IMR-90 (cell line): Measurements from ENCODE around the gene SSR4. TPM values are rescaled to one million over a fixed set of nuclear protein-coding genes. Genes with fewer than 3 reads are reported as not detected.

ENCODE experiments used
- ATAC-seq: fragments of 200-7000 bp; cut with Tn5 transposase; 2 replicates; pipeline ENCODE4 v1.9.1; 2020; ENCODE audit warnings: low read depth, mild to moderate bottlenecking, moderate library complexity
- BruUV-seq: library from RNA; stranded (reverse); fragments of 400-500 nt; replicated peaks from 2 replicates; lab custom pipeline; 2021; lab: Mats Ljungman, UMichigan
- CTCF ChIA-PET: fragments of 300-600 bp; formaldehyde crosslinking; extraction: SDS; loops from one replicate; lab custom pipeline; 2021; ENCODE audit warnings: antibody characterized with exemption; lab: Yijun Ruan, JAX
- POLR2A ChIA-PET: fragments of 300-600 bp; sonication (Branson Sonifier 250); formaldehyde crosslinking; loops from one replicate; lab custom pipeline; 2022; ENCODE audit warnings: antibody characterized with exemption; ENCODE audit not compliant: unreplicated experiment; lab: Charles Lee
- DNase-seq: peaks from one replicate; pipeline ENCODE4 v3.0.0; 2013
- H2AFZ ChIP-seq: replicated peaks from 2 replicates; pipeline ENCODE3; 2013; ENCODE audit warnings: low read length, mild to moderate bottlenecking; ENCODE audit not compliant: poor library complexity
- H2AK5ac ChIP-seq: 2 replicates; pipeline ENCODE4 v1.6.1; 2013; ENCODE audit warnings: low read depth, low read length, inconsistent platforms
- H2AK9ac ChIP-seq: replicated peaks from 2 replicates; pipeline ENCODE3; 2013; ENCODE audit warnings: mild to moderate bottlenecking, low read depth, low read length, moderate library complexity; ENCODE audit not compliant: poor library complexity
- H2BK120ac ChIP-seq: 2 replicates; pipeline ENCODE4 v1.6.1; 2013; ENCODE audit warnings: low read depth, low read length, inconsistent platforms
- H2BK15ac ChIP-seq: 3 replicates; pipeline ENCODE4 v1.6.1; 2013; ENCODE audit warnings: low read depth, low read length, inconsistent platforms
- H2BK20ac ChIP-seq: 2 replicates; pipeline ENCODE4 v1.6.1; 2013; ENCODE audit warnings: low read depth, mild to moderate bottlenecking, inconsistent platforms, low read length, moderate library complexity
- H2BK5ac ChIP-seq: 2 replicates; pipeline ENCODE4 v1.6.1; 2013; ENCODE audit warnings: mild to moderate bottlenecking, low read depth, low read length, inconsistent platforms; ENCODE audit not compliant: poor library complexity, severe bottlenecking
- H3K14ac ChIP-seq: replicated peaks from 2 replicates; pipeline ENCODE4 v1.6.1; 2013; ENCODE audit warnings: low read depth, low read length, inconsistent platforms
- H3K18ac ChIP-seq: 2 replicates; pipeline ENCODE4 v1.6.1; 2013; ENCODE audit warnings: low read depth, low read length, control low read depth
- H3K23ac ChIP-seq: 2 replicates; pipeline ENCODE4 v1.6.1; 2013; ENCODE audit warnings: low read depth, low read length, inconsistent platforms
- H3K27ac ChIP-seq: 2 replicates; pipeline ENCODE4 v1.5.1; 2013; ENCODE audit warnings: mild to moderate bottlenecking, control low read depth, low read length; ENCODE audit not compliant: insufficient read depth
- H3K27me3 ChIP-seq: 2 replicates; pipeline ENCODE4 v1.6.1; 2013; ENCODE audit warnings: low read length; ENCODE audit not compliant: control insufficient read depth, insufficient read depth
- H3K36me3 ChIP-seq: 2 replicates; pipeline ENCODE4 v1.6.1; 2013; ENCODE audit warnings: low read length, mixed read lengths; ENCODE audit not compliant: control insufficient read depth, insufficient read depth
- H3K4ac ChIP-seq: 2 replicates; pipeline ENCODE4 v1.6.1; 2013; ENCODE audit warnings: low read depth, low read length, inconsistent platforms
- H3K4me1 ChIP-seq: 2 replicates; pipeline ENCODE4 v1.6.1; 2013; ENCODE audit warnings: low read length, mixed read lengths; ENCODE audit not compliant: control insufficient read depth, insufficient read depth
- H3K4me2 ChIP-seq: 2 replicates; pipeline ENCODE4 v1.6.1; 2013; ENCODE audit warnings: low read depth, mild to moderate bottlenecking, control low read depth, low read length, moderate library complexity
- H3K4me3 ChIP-seq: 2 replicates; pipeline ENCODE4 v1.5.1; 2013; ENCODE audit warnings: low read depth, mild to moderate bottlenecking, control low read depth, low read length, moderate library complexity; ENCODE audit not compliant: insufficient read depth
- H3K56ac ChIP-seq: 2 replicates; pipeline ENCODE4 v1.6.1; 2013; ENCODE audit warnings: low read length, inconsistent platforms; ENCODE audit not compliant: insufficient read depth; ENCODE audit errors: extremely low read depth
- H3K79me1 ChIP-seq, 2 experiments: 2 replicates each; pipeline ENCODE4 v1.6.1; 2013; ENCODE audit warnings: low read length in 2 of 2, inconsistent platforms in 1 of 2, low read depth in 1 of 2
- H3K9ac ChIP-seq: 2 replicates; pipeline ENCODE4 v1.6.1; 2013; ENCODE audit warnings: low read depth, low read length, control low read depth
- H3K9me1 ChIP-seq: 2 replicates; pipeline ENCODE4 v1.6.1; 2013; ENCODE audit warnings: low read length, inconsistent platforms; ENCODE audit not compliant: insufficient read depth
- H3K9me3 ChIP-seq: 2 replicates; pipeline ENCODE4 v1.6.1; 2013; ENCODE audit warnings: low read length; ENCODE audit not compliant: control insufficient read depth, insufficient read depth
- H4K20me1 ChIP-seq: 2 replicates; pipeline ENCODE4 v1.6.1; 2013; ENCODE audit warnings: low read length, inconsistent platforms; ENCODE audit not compliant: insufficient read depth
- H4K5ac ChIP-seq: 2 replicates; pipeline ENCODE4 v1.6.1; 2013; ENCODE audit warnings: mild to moderate bottlenecking, low read depth, low read length, control low read depth
- H4K8ac ChIP-seq, 2 experiments: 2 replicates each; pipeline ENCODE4 v1.6.1; 2013; ENCODE audit warnings: low read depth in 2 of 2, low read length in 2 of 2, control low read depth in 1 of 2, inconsistent platforms in 1 of 2
- H4K91ac ChIP-seq: 2 replicates; pipeline ENCODE4 v1.6.1; 2013; ENCODE audit warnings: low read depth, low read length, inconsistent platforms; ENCODE audit not compliant: insufficient read depth
- BHLHE40 ChIP-seq: fragments of 150-350 bp; IDR thresholded peaks from 2 replicates; pipeline ENCODE4 v1.6.1; 2016; ENCODE audit warnings: mild to moderate bottlenecking, low read depth, low read length
- CEBPB ChIP-seq: IDR thresholded peaks from 2 replicates; pipeline ENCODE4 v1.6.1; 2012; ENCODE audit warnings: low read depth, low read length, improper control_type of control experiment
- CHD1 ChIP-seq: IDR thresholded peaks from 2 replicates; pipeline ENCODE4 v1.6.1; 2012; ENCODE audit warnings: low read depth, low read length, improper control_type of control experiment
- ELK1 ChIP-seq: fragments of 150-350 bp; IDR thresholded peaks from 2 replicates; pipeline ENCODE4 v1.6.1; 2016; ENCODE audit warnings: low read depth, mild to moderate bottlenecking, low read length, moderate library complexity, borderline replicate concordance
- FOS ChIP-seq: fragments of 150-350 bp; IDR thresholded peaks from 2 replicates; pipeline ENCODE4 v1.6.1; 2016; ENCODE audit warnings: low read depth, low read length
- MAFK ChIP-seq: IDR thresholded peaks from 2 replicates; pipeline ENCODE4 v1.6.1; 2012; ENCODE audit warnings: low read depth, low read length, improper control_type of control experiment
- MAZ ChIP-seq: IDR thresholded peaks from 2 replicates; pipeline ENCODE4 v1.6.1; 2012; ENCODE audit warnings: low read depth, mild to moderate bottlenecking, low read length, improper control_type of control experiment, moderate library complexity, borderline replicate concordance
- MXI1 ChIP-seq: IDR thresholded peaks from 2 replicates; pipeline ENCODE4 v1.6.1; 2012; ENCODE audit warnings: low read depth, mild to moderate bottlenecking, low read length, moderate library complexity, borderline replicate concordance
- NFE2L2 ChIP-seq: fragments of 150-350 bp; IDR thresholded peaks from 2 replicates; pipeline ENCODE4 v1.6.1; 2016; ENCODE audit warnings: low read depth, mild to moderate bottlenecking, low read length
- POLR2A ChIP-seq: IDR thresholded peaks from 2 replicates; pipeline ENCODE4 v1.6.1; 2012; ENCODE audit warnings: mild to moderate bottlenecking, low read depth, low read length
- RAD21 ChIP-seq: IDR thresholded peaks from 2 replicates; pipeline ENCODE4 v1.6.1; 2012; ENCODE audit warnings: low read length, improper control_type of control experiment
- RCOR1 ChIP-seq: IDR thresholded peaks from 2 replicates; pipeline ENCODE4 v1.6.1; 2012; ENCODE audit warnings: mild to moderate bottlenecking, low read length, improper control_type of control experiment; ENCODE audit not compliant: insufficient replicate concordance
- RFX5 ChIP-seq: IDR thresholded peaks from 2 replicates; pipeline ENCODE4 v1.8.0; 2012; ENCODE audit warnings: low read depth, mild to moderate bottlenecking, low read length, moderate library complexity
- SMC3 ChIP-seq: fragments of 150-350 bp; IDR thresholded peaks from 2 replicates; pipeline ENCODE4 v1.6.1; 2016; ENCODE audit warnings: low read depth, mild to moderate bottlenecking, antibody characterized with exemption, low read length, moderate library complexity
- WGBS, 2 experiments: methylation state at CpG; one replicate each; pipeline versions ENCODE4 v1.1.5 to v1.1.7; 2013; ENCODE audit warnings: missing lambda C conversion rate in 2 of 2; ENCODE audit not compliant: insufficient read length in 1 of 2; ENCODE audit errors: extremely low coverage in 2 of 2; 5-methylcytosine and 5-hydroxymethylcytosine counted together
- dilution Hi-C: fragments of 300-500 bp; cut with HindIII; formaldehyde crosslinking; loops from one replicate; pipeline ENCODE4 v1.14.3; 2018; ENCODE audit warnings: low sequenced_read_pairs; ENCODE audit not compliant: unreplicated experiment
- in situ Hi-C: fragments of 300-500 bp; cut with MboI; formaldehyde crosslinking; loops from 3 replicates; pipeline ENCODE4 v1.14.3; 2019; ENCODE audit warnings: low sequenced_read_pairs, inconsistent platforms, mixed read lengths
- intact Hi-C: fragments of 100-400 bp; cut with micrococcal nuclease; formaldehyde crosslinking; loops from 2 replicates; pipeline ENCODE4 v1.10.0; 2022
- polyA plus RNA-seq, 3 experiments: library from polyadenylated mRNA; depleted of rRNA; stranded (reverse); fragments of >200 nt; gene quantifications; 2 replicates each; pipeline ENCODE4 v1.2.3, GENCODE V29; 2012; ENCODE audit warnings: low replicate concordance in 1 of 3
- total RNA-seq: library from RNA; depleted of rRNA; stranded (reverse); fragments of >200 nt; gene quantifications from 2 replicates; pipeline ENCODE4 v1.2.3, GENCODE V29; 2012
- TF ChIP-seq, protein P1 (sequence below): conservative IDR thresholded peaks from 2 replicates; pipeline ENCODE4 v1.5.1; 2012; ENCODE audit warnings: mild to moderate bottlenecking, low read depth, low read length, improper control_type of control experiment
- TF ChIP-seq, protein P2 (sequence below): fragments of 150-350 bp; IDR thresholded peaks from 2 replicates; pipeline ENCODE4 v1.6.1; 2017; ENCODE audit warnings: mild to moderate bottlenecking, antibody characterized with exemption, low read length, low read depth

SSR4 gene
- total and polyA plus RNA-seq, 2 of the 4 experiments (the other 2 are of a cell fraction) = 141 to 480 TPM

DNA sequence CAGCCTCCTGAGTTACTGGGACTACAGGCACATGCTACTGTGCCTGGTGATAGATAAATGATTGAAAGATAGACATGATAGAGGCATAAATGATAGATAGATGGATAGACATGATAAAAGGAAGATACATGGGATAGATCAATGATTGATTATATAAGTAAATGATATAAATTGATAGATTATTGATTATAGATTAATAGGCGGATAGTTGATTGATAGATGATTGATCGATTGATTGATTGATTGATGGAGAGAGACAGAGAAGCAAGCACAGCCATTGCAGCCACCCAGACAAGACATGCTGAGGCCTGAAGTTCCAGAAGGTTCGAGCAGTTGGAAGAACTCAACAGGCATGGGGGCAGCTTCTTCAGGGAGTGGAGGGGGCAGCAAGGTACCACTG lies 48.1 kb upstream of the SSR4 start:
- no peak overlapping the region for H2AFZ ChIP-seq
- peaks cover 3% of the 10 kb centered on the region; the same call in 1 of the 2 replicates for H3K4me1 ChIP-seq
- H3K4ac ChIP-seq = no peak overlapping the region
- H3K27ac ChIP-seq = no peak overlapping the region
- peaks cover 2% of the 10 kb centered on the region; the same call in 1 of the 2 replicates for H3K27me3 ChIP-seq
- in situ Hi-C loops (no loop called here), dilution Hi-C loops (no loop called here), intact Hi-C loops (no loop called here)
- ATAC-seq (no peak), DNase-seq (no peak)
- no peak overlapping the region for H4K8ac ChIP-seq
- ChIA-PET POLR2A (no interaction called here), CTCF (no interaction called here)
- no peaks in the 10 kb centered on the region for H3K9me1 ChIP-seq
- H3K23ac ChIP-seq = no peak overlapping the region
- no peak overlapping the region for H3K9ac ChIP-seq
- H2AK9ac ChIP-seq = no peak overlapping the region
- no peak overlapping the region for H3K56ac ChIP-seq
- no peak overlapping the region for H2BK5ac ChIP-seq
- no peak overlapping the region for H3K14ac ChIP-seq
- H4K5ac ChIP-seq = no peak overlapping the region
- no peaks in the 10 kb centered on the region for H3K36me3 ChIP-seq
- no peak overlapping the region for H3K4me2 ChIP-seq
- H3K9me3 ChIP-seq = no peaks in the 10 kb centered on the region; the same call in 1 of the 2 replicates
- no peak for TF ChIP-seq POLR2A
- TF ChIP-seq RCOR1 = no peak
- no peak for TF ChIP-seq MAZ
- TF ChIP-seq, protein P1, sequence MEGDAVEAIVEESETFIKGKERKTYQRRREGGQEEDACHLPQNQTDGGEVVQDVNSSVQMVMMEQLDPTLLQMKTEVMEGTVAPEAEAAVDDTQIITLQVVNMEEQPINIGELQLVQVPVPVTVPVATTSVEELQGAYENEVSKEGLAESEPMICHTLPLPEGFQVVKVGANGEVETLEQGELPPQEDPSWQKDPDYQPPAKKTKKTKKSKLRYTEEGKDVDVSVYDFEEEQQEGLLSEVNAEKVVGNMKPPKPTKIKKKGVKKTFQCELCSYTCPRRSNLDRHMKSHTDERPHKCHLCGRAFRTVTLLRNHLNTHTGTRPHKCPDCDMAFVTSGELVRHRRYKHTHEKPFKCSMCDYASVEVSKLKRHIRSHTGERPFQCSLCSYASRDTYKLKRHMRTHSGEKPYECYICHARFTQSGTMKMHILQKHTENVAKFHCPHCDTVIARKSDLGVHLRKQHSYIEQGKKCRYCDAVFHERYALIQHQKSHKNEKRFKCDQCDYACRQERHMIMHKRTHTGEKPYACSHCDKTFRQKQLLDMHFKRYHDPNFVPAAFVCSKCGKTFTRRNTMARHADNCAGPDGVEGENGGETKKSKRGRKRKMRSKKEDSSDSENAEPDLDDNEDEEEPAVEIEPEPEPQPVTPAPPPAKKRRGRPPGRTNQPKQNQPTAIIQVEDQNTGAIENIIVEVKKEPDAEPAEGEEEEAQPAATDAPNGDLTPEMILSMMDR = no peak
- no peak for TF ChIP-seq BHLHE40
- TF ChIP-seq CEBPB = no peak
- TF ChIP-seq, protein P2, sequence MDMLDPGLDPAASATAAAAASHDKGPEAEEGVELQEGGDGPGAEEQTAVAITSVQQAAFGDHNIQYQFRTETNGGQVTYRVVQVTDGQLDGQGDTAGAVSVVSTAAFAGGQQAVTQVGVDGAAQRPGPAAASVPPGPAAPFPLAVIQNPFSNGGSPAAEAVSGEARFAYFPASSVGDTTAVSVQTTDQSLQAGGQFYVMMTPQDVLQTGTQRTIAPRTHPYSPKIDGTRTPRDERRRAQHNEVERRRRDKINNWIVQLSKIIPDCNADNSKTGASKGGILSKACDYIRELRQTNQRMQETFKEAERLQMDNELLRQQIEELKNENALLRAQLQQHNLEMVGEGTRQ = no peak
- no peak for TF ChIP-seq FOS
- no peak for TF ChIP-seq MAFK
- TF ChIP-seq SMC3 = no peak
- TF ChIP-seq ELK1 = no peak
- no peak for TF ChIP-seq NFE2L2
- TF ChIP-seq MXI1 = no peak
- TF ChIP-seq RAD21 = no peak
- TF ChIP-seq RFX5 = no peak
- TF ChIP-seq CHD1 = no peak
- H2BK20ac ChIP-seq = no peak overlapping the region
- no TSS peak for BruUV-seq
- H2BK120ac ChIP-seq = no peak overlapping the region
- H4K20me1 ChIP-seq = no peaks in the 10 kb centered on the region
- no peaks in the 10 kb centered on the region for H3K79me1 ChIP-seq
- H2BK15ac ChIP-seq = no peak overlapping the region
- H3K18ac ChIP-seq = no peak overlapping the region
- H3K4me3 ChIP-seq = no peak overlapping the region
- H2AK5ac ChIP-seq = no peak overlapping the region
- no peak overlapping the region for H4K91ac ChIP-seq
- 100% methylated on average over 2 of the region's 3 CpGs; no CpG with 5 or more reads in 1 of the 2 experiments for WGBS, 2 experiments
